ENCODE results near the gene TPRX2. TPM values are rescaled to one million over a fixed set of nuclear protein-coding genes. Genes with fewer than 3 reads are reported as not detected.

TPRX2 gene
- total RNA-seq, 2 experiments from 2014 or later = not detected

GRCh38 chr19:47881757-47882156 is 22.7 kb downstream of the TPRX2 start:
- H3K4me3 Mint-ChIP-seq = no peak overlapping the region
- ChIA-PET CTCF (no interaction called here), POLR2A (interaction anchor here (0.5 kb wide), 1 partner anchor 498 kb away, joined by 3 read pairs; no protein-coding TSS in a partner anchor)
- H3K27ac Mint-ChIP-seq = no peak overlapping the region
- no peak for DNase-seq
- H3K36me3 Mint-ChIP-seq (ENCODE audit: low read depth) = no peaks in the 10 kb centered on the region
- H3K4me1 Mint-ChIP-seq = no peaks in the 10 kb centered on the region
- H3K27me3 Mint-ChIP-seq = peaks cover 11% of the 10 kb centered on the region
- H3K9me3 Mint-ChIP-seq = peaks cover 4% of the 10 kb centered on the region

GRCh38 chr19:47882890-47883289 is 23.9 kb downstream of the TPRX2 start:
- H3K36me3 Mint-ChIP-seq (ENCODE audit: low read depth) = no peaks in the 10 kb centered on the region
- CTCF ChIA-PET = no interaction called here

GRCh38 chr19:47885067-47885463 is 26.0 kb downstream of the TPRX2 start:
- peaks cover 11% of the 10 kb centered on the region for H3K27me3 Mint-ChIP-seq
- no peaks in the 10 kb centered on the region for H3K4me1 Mint-ChIP-seq
- H3K9me3 Mint-ChIP-seq = no peaks in the 10 kb centered on the region
- POLR2A ChIA-PET = no interaction called here
- CTCF ChIA-PET = no interaction called here
- no peak overlapping the region for H3K4me3 Mint-ChIP-seq
- DNase-seq = no peak
- no peak overlapping the region for H3K27ac Mint-ChIP-seq
- H3K36me3 Mint-ChIP-seq (ENCODE audit: low read depth) = no peaks in the 10 kb centered on the region

More at GRCh38 chr19:47882890-47883289, 23.9 kb downstream of the TPRX2 start:
- Mint-ChIP-seq H3K27ac (no peak overlapping the region), H3K9me3 (peaks cover 4% of the 10 kb centered on the region), H3K27me3 (peaks cover 14% of the 10 kb centered on the region), H3K4me1 (no peaks in the 10 kb centered on the region), H3K4me3 (no peak overlapping the region)
- POLR2A ChIA-PET = no interaction called here
- DNase-seq = no peak

GRCh38 chr19:47886010-47886559 is 27.1 kb downstream of the TPRX2 start, which contains the start of gene SULT2A1:
TSS of gene SULT2A1 (minus strand) at chr19:47886315. CDS start at chr19:47886257, 58 bp downstream.
- H3K4me1 Mint-ChIP-seq = no peaks in the 10 kb centered on the region
- ChIA-PET POLR2A (no interaction called here), CTCF (no interaction called here)
- peaks cover 11% of the 10 kb centered on the region for H3K27me3 Mint-ChIP-seq
- no peaks in the 10 kb centered on the region for H3K36me3 Mint-ChIP-seq (ENCODE audit: low read depth)
- no peaks in the 10 kb centered on the region for H3K9me3 Mint-ChIP-seq
- H3K27ac Mint-ChIP-seq = no peak within 1 kb of the TSS
- no peak for DNase-seq
- no peak within 1 kb of the TSS for H3K4me3 Mint-ChIP-seq

GRCh38 chr19:47890865-47891621 is 32.0 kb downstream of the TPRX2 start:
- Mint-ChIP-seq H3K4me1 (no peaks in the 10 kb centered on the region), H3K4me3 (no peak overlapping the region), H3K27me3 (peaks cover 6% of the 10 kb centered on the region), H3K36me3 (ENCODE audit: low read depth) (no peaks in the 10 kb centered on the region), H3K27ac (no peak overlapping the region), H3K9me3 (peaks cover 2% of the 10 kb centered on the region)
- DNase-seq = no peak
- ChIA-PET CTCF (no interaction called here), POLR2A (no interaction called here)

- Mint-ChIP-seq H3K4me1 (no peaks in the 10 kb centered on the region), H3K9me3 (peaks cover 2% of the 10 kb centered on the region), H3K27ac (no peak overlapping the region), H3K36me3 (ENCODE audit: low read depth) (no peaks in the 10 kb centered on the region), H3K27me3 (peaks cover 3% of the 10 kb centered on the region), H3K4me3 (no peak overlapping the region)
- CTCF ChIA-PET = no interaction called here
- POLR2A ChIA-PET = no interaction called here
- no peak for DNase-seq
Observed at GRCh38 chr19:47891622-47891922, 32.5 kb downstream of the TPRX2 start.

GRCh38 chr19:47891923-47892666 is 33.1 kb downstream of the TPRX2 start:
- CTCF ChIA-PET = no interaction called here
- POLR2A ChIA-PET = no interaction called here
- no peaks in the 10 kb centered on the region for H3K4me1 Mint-ChIP-seq
- peaks cover 3% of the 10 kb centered on the region for H3K27me3 Mint-ChIP-seq
- peaks cover 2% of the 10 kb centered on the region for H3K9me3 Mint-ChIP-seq
- H3K36me3 Mint-ChIP-seq (ENCODE audit: low read depth) = no peaks in the 10 kb centered on the region
- no peak overlapping the region for H3K27ac Mint-ChIP-seq
- H3K4me3 Mint-ChIP-seq = no peak overlapping the region
- no peak for DNase-seq

GRCh38 chr19:47895165-47895782 is 36.2 kb downstream of the TPRX2 start:
- ChIA-PET CTCF (no interaction called here), POLR2A (no interaction called here)
- no peaks in the 10 kb centered on the region for H3K4me1 Mint-ChIP-seq
- no peak for DNase-seq
- no peaks in the 10 kb centered on the region for H3K36me3 Mint-ChIP-seq (ENCODE audit: low read depth)
- peaks cover 2% of the 10 kb centered on the region for H3K9me3 Mint-ChIP-seq
- H3K4me3 Mint-ChIP-seq = no peak overlapping the region
- H3K27me3 Mint-ChIP-seq = no peaks in the 10 kb centered on the region
- no peak overlapping the region for H3K27ac Mint-ChIP-seq

GRCh38 chr19:47896019-47896418 is 37.0 kb downstream of the TPRX2 start:
- DNase-seq = no peak
- Mint-ChIP-seq H3K27ac (no peak overlapping the region), H3K4me3 (no peak overlapping the region), H3K36me3 (ENCODE audit: low read depth) (no peaks in the 10 kb centered on the region), H3K27me3 (no peaks in the 10 kb centered on the region), H3K4me1 (no peaks in the 10 kb centered on the region), H3K9me3 (peaks cover 2% of the 10 kb centered on the region)
- CTCF ChIA-PET = no interaction called here
- POLR2A ChIA-PET = no interaction called here

- POLR2A ChIA-PET = no interaction called here
- Mint-ChIP-seq H3K27ac (no peak overlapping the region), H3K4me1 (no peaks in the 10 kb centered on the region), H3K27me3 (no peaks in the 10 kb centered on the region), H3K9me3 (peaks cover under 1% of the 10 kb centered on the region), H3K4me3 (no peak overlapping the region), H3K36me3 (ENCODE audit: low read depth) (no peaks in the 10 kb centered on the region)
- DNase-seq = no peak
- CTCF ChIA-PET = no interaction called here
Observed at GRCh38 chr19:47896773-47897172, 37.7 kb downstream of the TPRX2 start.

GRCh38 chr19:47897861-47898260 is 38.8 kb downstream of the TPRX2 start:
- POLR2A ChIA-PET = no interaction called here
- H3K36me3 Mint-ChIP-seq (ENCODE audit: low read depth) = no peaks in the 10 kb centered on the region
- no peaks in the 10 kb centered on the region for H3K9me3 Mint-ChIP-seq
- DNase-seq = no peak
- H3K27ac Mint-ChIP-seq = no peak overlapping the region
- no peaks in the 10 kb centered on the region for H3K4me1 Mint-ChIP-seq
- H3K27me3 Mint-ChIP-seq = no peaks in the 10 kb centered on the region
- CTCF ChIA-PET = no interaction called here
- no peak overlapping the region for H3K4me3 Mint-ChIP-seq

- Mint-ChIP-seq H3K27ac (no peak overlapping the region), H3K36me3 (ENCODE audit: low read depth) (no peaks in the 10 kb centered on the region), H3K27me3 (no peaks in the 10 kb centered on the region), H3K4me3 (no peak overlapping the region), H3K4me1 (no peaks in the 10 kb centered on the region), H3K9me3 (no peaks in the 10 kb centered on the region)
- ChIA-PET POLR2A (no interaction called here), CTCF (no interaction called here)
- DNase-seq = no peak
Observed at GRCh38 chr19:47899335-47899734, 40.3 kb downstream of the TPRX2 start.

- no peak for DNase-seq
- ChIA-PET POLR2A (no interaction called here), CTCF (interaction anchor here (1.1 kb wide), 1 partner anchor 32 kb away, joined by 4 read pairs; no protein-coding TSS in a partner anchor)
- Mint-ChIP-seq H3K9me3 (no peaks in the 10 kb centered on the region), H3K27ac (no peak overlapping the region), H3K27me3 (no peaks in the 10 kb centered on the region), H3K36me3 (ENCODE audit: low read depth) (no peaks in the 10 kb centered on the region), H3K4me1 (no peaks in the 10 kb centered on the region), H3K4me3 (no peak overlapping the region)
Observed at GRCh38 chr19:47901370-47901769, 42.3 kb downstream of the TPRX2 start.
